Activated CD4-positive, alpha-beta T cell treated with anti-CD3 and anti-CD28 coated beads for 36 hours (primary cell): ENCODE data around the gene SLC19A1. TPM values are rescaled to one million over a fixed set of nuclear protein-coding genes. Genes with fewer than 3 reads are reported as not detected.

Experiments
- ATAC-seq: fragments of 200-7000 bp; cut with Tn5 transposase; one replicate; pipeline ENCODE4 v1.10.0; 2021; ENCODE audit warnings: mild to moderate bottlenecking, moderate library complexity
- CTCF ChIA-PET: fragments of 350-600 bp; sonication (Branson Sonifier 250); formaldehyde crosslinking; loops from one replicate; lab custom pipeline; 2021; ENCODE audit warnings: antibody characterized with exemption; lab: Charles Lee
- POLR2A ChIA-PET: fragments of 350-600 bp; sonication (Branson Sonifier 250); formaldehyde crosslinking; loops from one replicate; lab custom pipeline; 2021; ENCODE audit warnings: antibody characterized with exemption, inconsistent platforms; lab: Charles Lee
- DNase-seq: peaks from one replicate; pipeline ENCODE4 v3.0.0-alpha.2; 2020
- H3K27ac Mint-ChIP-seq: one replicate; pipeline ENCODE4 v1.8.0; 2021; ENCODE audit warnings: mixed read lengths
- H3K27me3 Mint-ChIP-seq: one replicate; pipeline ENCODE4 v1.8.0; 2021; ENCODE audit warnings: mixed read lengths
- H3K36me3 Mint-ChIP-seq: one replicate; pipeline ENCODE4 v1.8.0; 2021; ENCODE audit warnings: low read depth, mixed read lengths
- H3K4me1 Mint-ChIP-seq: one replicate; pipeline ENCODE4 v1.8.0; 2021; ENCODE audit warnings: mixed read lengths
- H3K4me3 Mint-ChIP-seq: one replicate; pipeline ENCODE4 v1.8.0; 2021; ENCODE audit warnings: mild to moderate bottlenecking, moderate library complexity, mixed read lengths
- H3K9me3 Mint-ChIP-seq: one replicate; pipeline ENCODE4 v1.8.0; 2021; ENCODE audit warnings: low read depth, mixed read lengths
- intact Hi-C, 2 experiments: fragments of 100-400 bp; cut with DNase I in 1 of 2; cut with micrococcal nuclease in 1 of 2; formaldehyde crosslinking; loops; one replicate each; pipeline versions ENCODE4 v1.14.2 to v1.15.1; 2022 to 2024; cut with DNase I, micrococcal nuclease
- total RNA-seq, 2 experiments: library from RNA; stranded (reverse); gene quantifications; one replicate each; pipeline ENCODE4 v1.2.3, GENCODE V29; 2021

The SLC19A1 gene
- total RNA-seq, 2 experiments from 2014 or later: 46.1 to 50.0 TPM

DNA sequence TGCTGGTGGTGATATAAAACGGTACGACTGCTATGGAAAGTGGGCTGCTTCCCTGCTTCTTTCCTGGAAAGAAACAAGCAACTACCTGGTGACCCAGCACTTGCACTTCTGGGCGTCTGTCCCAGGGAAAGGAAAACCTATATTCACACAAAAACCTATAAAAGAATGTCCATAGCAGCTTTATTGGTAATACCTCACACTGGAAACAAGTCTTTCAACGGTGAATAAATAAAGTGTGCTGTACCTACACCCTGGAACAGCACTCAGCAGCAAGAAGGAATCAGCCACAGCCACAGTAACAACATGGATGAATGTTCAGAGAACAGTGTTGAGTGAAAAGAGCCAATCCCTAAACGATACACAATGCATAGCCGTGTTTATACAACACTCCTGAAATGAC, 19.9 kb downstream of the SLC19A1 start:
- peaks cover 72% of the 10 kb centered on the region for H3K36me3 Mint-ChIP-seq
- H3K4me1 Mint-ChIP-seq: peaks cover 12% of the 10 kb centered on the region
- H3K9me3 Mint-ChIP-seq: peaks cover 38% of the 10 kb centered on the region
- ChIA-PET CTCF (no interaction called here), POLR2A (no interaction called here)
- no peak overlapping the region for H3K27ac Mint-ChIP-seq
- no peak for ATAC-seq
- intact Hi-C loops: no loop called here
- H3K4me3 Mint-ChIP-seq: no peak overlapping the region
- H3K27me3 Mint-ChIP-seq: no peaks in the 10 kb centered on the region
- no peak for DNase-seq

DNA sequence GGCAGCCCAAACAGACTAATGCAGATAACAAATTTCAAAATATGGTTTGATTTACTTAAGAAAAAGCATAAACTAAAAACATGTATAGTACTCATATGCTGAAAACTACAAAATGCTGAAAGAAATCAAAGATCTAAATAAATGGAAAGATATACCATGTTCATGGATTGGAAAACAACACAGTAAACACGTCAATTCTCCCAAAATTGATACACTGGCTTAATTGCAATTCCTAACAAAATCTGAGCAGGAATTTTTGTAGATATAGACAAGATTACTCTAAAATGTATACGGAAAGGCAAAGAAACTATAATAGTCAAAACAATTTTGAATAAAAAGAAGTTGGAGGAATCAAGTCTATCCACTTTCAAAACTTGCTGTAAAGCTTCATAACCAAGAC, 21.0 kb downstream of the SLC19A1 start:
- intact Hi-C loops: no loop called here
- Mint-ChIP-seq H3K27ac (no peak overlapping the region), H3K9me3 (peaks cover 38% of the 10 kb centered on the region), H3K36me3 (peaks cover 73% of the 10 kb centered on the region), H3K4me3 (no peak overlapping the region), H3K27me3 (no peaks in the 10 kb centered on the region), H3K4me1 (peaks cover 13% of the 10 kb centered on the region)
- ChIA-PET POLR2A (no interaction called here), CTCF (interaction anchor here (0.7 kb wide), 1 partner anchor 308 kb away, joined by 3 read pairs; no protein-coding TSS in a partner anchor)
- no peak for DNase-seq
- no peak for ATAC-seq

DNA sequence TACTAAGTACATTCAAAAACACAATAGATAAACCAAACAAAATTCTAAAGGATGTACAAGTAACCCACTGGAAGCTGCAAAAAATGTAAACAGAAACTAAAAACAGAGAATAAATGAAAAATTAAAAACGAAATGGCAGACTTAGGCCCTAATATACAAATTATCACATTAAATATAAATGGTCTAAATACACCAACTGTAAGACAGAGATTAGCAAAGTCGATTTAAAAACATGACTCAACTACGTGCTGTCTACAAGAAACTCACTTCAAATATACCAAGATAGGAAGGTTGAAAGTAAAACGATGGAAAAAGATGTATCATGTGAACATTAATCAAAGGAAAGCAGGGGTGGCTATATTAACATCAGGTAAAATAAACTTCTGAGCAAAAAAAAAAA, 23.1 kb downstream of the SLC19A1 start:
- Mint-ChIP-seq H3K36me3 (peaks cover 70% of the 10 kb centered on the region), H3K27ac (peak overlapping the region; percentile 42), H3K27me3 (no peaks in the 10 kb centered on the region), H3K4me1 (peaks cover 13% of the 10 kb centered on the region), H3K4me3 (no peak overlapping the region), H3K9me3 (peaks cover 38% of the 10 kb centered on the region)
- DNase-seq: no peak
- ChIA-PET POLR2A (no interaction called here), CTCF (no interaction called here)
- intact Hi-C loops: no loop called here
- ATAC-seq: no peak

DNA sequence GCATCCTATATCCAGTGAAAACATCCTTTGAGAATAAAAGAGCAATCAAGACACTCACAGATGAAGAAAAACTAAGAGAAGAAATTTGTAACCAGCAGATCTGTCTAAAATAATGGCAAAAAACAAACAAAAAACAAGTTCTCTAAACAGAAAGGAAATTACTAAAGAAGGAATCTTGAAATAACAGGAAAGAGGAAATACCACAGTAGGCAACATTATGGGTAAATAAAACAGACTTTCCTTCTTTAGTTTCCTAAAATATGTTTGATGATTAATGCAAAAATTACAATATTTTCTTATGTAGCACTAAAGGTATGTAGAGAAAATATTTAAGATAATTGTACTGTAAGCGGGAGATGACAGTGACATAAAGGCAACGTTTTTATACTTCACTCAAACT, 23.5 kb downstream of the SLC19A1 start:
- H3K27ac Mint-ChIP-seq: peak overlapping the region; percentile 48
- no peak for ATAC-seq
- H3K27me3 Mint-ChIP-seq: no peaks in the 10 kb centered on the region
- DNase-seq: no peak
- ChIA-PET POLR2A (no interaction called here), CTCF (no interaction called here)
- peaks cover 70% of the 10 kb centered on the region for H3K36me3 Mint-ChIP-seq
- peaks cover 13% of the 10 kb centered on the region for H3K4me1 Mint-ChIP-seq
- intact Hi-C loops: no loop called here
- no peak overlapping the region for H3K4me3 Mint-ChIP-seq
- peaks cover 38% of the 10 kb centered on the region for H3K9me3 Mint-ChIP-seq

DNA sequence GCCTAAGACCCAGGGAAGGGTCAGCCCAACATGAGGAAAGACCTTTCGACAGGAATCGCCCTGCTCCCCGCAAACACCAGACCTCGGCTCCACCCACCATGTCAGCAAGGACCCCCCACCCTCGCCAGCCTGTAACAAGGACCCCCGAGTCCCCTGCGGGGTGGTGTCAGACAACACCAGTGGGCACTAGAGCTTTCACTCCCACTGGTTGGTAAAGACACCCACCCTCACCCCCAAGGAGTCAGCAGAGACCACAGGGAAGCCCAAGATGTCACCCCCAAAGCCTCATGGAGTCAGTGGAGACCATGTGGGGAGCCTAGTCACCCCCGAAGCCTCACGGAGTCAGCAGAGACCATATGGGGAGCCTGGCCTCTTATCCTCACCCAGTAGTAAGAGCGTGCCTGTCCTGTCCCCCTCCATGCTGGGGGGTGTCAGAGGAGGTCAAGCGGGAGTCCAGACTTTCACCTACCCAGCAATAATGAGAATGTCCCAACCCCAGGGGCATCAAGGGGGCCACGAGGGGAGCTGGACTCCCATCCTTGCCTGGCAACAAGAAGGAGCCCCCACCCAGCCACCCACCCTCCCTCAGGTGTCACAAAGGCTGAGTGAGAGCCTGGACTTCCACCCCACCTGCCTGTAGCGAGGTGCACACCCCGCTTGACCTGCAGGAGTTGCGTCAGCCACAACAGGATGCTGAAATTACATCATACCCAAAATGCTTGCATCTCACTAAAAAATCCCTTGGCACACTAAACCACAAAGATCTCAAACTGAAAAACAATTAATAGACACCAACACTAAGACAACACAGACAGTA, 24.8 kb downstream of the SLC19A1 start:
- CTCF ChIA-PET: no interaction called here
- Mint-ChIP-seq H3K4me3 (peak overlapping the region; percentile 20), H3K9me3 (peaks cover 36% of the 10 kb centered on the region), H3K4me1 (peaks cover 13% of the 10 kb centered on the region), H3K36me3 (peaks cover 58% of the 10 kb centered on the region), H3K27me3 (no peaks in the 10 kb centered on the region), H3K27ac (peak overlapping the region; percentile 91)
- peak; percentile 39 for DNase-seq
- peak; percentile 67 for ATAC-seq
- POLR2A ChIA-PET: no interaction called here
- intact Hi-C loops: no loop called here

DNA sequence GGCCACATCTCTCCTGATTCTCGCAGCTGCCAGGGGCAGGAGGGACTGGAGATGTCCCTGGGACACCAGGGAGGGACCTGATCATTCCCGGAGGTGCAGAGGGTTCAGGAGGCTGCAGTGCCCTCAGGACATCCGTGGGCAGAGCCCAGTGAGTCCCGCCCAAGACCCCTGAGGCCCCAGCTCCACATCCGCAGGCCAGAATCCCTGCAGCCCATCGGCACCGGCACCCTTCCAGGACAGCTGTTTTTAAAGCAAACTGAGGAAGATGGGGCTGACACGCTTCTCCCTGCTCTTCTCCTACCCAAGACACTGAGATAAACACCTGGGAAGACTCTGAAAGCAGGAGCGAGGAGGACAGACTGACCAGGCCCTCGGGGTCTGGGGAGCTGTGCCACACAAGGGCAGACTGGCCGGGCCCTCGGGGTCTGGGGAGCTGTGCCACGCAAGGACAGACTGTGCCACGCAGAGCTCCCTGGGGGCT, 25.5 kb downstream of the SLC19A1 start:
- peaks cover 51% of the 10 kb centered on the region for H3K36me3 Mint-ChIP-seq

DNA sequence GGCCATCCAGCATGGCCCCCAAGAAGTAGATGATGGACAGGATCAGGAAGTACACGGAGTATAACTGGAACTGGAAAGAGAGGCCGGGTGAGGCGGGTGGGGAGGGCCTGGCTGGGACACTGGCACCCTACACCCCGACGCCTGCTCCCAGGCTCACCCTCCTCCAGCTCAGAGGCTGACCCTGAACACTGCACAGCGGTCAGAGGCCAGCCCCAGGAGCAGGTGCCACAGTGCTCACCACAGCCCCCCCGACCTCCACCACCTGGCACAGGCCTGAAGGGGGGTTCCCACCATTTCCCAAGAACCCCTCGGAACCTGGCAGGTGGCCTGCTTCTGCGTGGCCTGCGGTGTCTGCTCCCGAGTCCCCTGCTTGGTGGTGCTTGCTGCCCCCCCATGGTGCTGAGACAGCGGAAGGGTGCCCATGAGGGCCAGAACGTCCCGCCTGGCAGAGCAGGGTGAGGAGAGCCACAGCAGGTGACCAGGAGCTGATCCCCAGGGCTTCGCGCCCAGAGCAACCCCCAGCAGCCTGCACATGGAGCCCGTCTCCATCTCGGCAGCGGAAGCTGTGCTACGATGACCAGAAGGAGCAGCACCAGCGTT, 26.1 kb downstream of the SLC19A1 start:
- H3K36me3 Mint-ChIP-seq: peaks cover 45% of the 10 kb centered on the region
- H3K9me3 Mint-ChIP-seq: peaks cover 26% of the 10 kb centered on the region
- no peaks in the 10 kb centered on the region for H3K27me3 Mint-ChIP-seq
- intact Hi-C loops: no loop called here
- peaks cover 13% of the 10 kb centered on the region for H3K4me1 Mint-ChIP-seq
- ChIA-PET POLR2A (no interaction called here), CTCF (no interaction called here)
- no peak for ATAC-seq
- no peak for DNase-seq
- no peak overlapping the region for H3K27ac Mint-ChIP-seq
- no peak overlapping the region for H3K4me3 Mint-ChIP-seq

More for the DNA sequence above, 25.5 kb downstream of the SLC19A1 start:
- DNase-seq (no peak), ATAC-seq (no peak)
- Mint-ChIP-seq H3K4me3 (no peak overlapping the region), H3K27ac (peak overlapping the region; percentile 91), H3K9me3 (peaks cover 31% of the 10 kb centered on the region), H3K4me1 (peaks cover 13% of the 10 kb centered on the region), H3K27me3 (no peaks in the 10 kb centered on the region)
- intact Hi-C loops: no loop called here
- ChIA-PET POLR2A (no interaction called here), CTCF (no interaction called here)

DNA sequence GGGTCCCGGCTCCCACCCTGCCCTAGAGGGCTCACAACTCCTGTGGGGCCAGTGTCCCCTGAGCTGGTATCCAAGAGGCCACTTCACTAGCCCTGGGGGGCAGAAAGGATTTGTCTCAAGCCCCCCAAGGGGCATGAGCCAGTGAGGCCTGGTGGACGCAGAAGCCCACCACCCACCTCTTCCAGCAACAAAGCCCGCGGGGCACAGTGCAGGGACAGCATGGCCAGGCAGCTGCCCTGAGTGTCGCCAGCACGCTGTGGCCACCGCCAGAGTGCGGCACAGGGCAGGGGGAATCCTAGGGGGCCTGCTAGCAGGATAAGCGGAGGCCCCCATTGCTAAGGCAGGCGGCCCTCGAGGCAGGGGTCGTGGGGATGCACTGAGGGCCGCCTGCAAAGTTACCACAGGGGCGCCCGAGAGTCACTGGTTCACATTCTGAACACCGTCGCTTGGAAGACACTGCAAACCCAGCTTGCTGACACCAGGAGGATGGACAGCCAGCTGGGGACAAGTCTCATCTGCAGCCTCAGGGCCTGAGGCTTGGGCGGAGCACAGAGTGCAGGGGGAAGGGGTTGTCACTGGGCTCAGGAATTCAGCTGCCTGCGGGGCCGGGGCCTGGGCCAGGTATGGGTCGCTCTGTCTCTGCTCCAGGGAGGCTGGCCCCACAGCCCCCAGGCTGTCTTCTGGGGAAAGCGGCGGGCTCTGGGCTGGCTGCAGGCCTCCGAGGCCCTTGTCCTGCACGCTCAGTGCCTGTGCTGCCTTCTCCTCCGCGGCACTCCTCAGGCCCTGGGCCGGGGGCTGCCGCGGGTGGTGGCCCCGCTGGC, 26.8 kb downstream of the SLC19A1 start:
- no peak overlapping the region for H3K4me3 Mint-ChIP-seq
- CTCF ChIA-PET: no interaction called here
- peaks cover 13% of the 10 kb centered on the region for H3K4me1 Mint-ChIP-seq
- H3K27me3 Mint-ChIP-seq: no peaks in the 10 kb centered on the region
- intact Hi-C loops: no loop called here
- peaks cover 38% of the 10 kb centered on the region for H3K36me3 Mint-ChIP-seq
- POLR2A ChIA-PET: no interaction called here
- ATAC-seq (no peak), DNase-seq (no peak)
- no peak overlapping the region for H3K27ac Mint-ChIP-seq
- H3K9me3 Mint-ChIP-seq: peaks cover 25% of the 10 kb centered on the region

DNA sequence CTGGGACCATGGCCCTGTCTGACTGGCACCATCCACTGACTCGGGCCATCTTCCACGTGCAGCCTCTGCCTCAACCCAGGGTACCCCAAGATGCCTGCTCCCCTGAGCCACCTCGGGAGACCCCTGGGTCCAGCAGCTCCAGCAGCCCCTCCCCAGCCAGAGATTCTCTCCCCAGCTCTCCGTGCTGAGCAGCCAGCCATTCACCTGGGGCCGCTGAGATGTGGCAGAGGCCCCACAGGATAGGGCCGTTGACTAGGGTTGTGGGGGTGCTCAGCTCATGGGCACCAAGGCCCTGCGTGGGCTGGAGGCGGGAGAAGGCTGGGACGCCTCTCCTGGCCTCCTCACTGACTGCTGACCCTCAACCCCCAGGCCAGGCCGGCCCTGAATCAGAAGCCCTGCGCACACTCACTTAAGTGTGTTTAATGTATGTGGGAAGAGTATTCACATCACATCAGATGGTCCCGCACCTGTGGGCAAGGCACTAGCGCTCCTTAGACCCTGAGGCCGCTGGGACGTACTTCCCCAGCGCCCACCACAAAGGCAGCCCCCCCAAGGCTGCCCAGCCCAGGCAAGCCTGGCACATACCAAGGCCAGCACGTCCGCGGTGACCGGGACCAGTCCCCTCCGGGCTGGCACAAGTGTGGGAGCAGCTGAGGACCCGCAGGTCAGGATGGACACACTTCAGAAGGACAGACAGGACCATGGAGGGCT, 27.8 kb downstream of the SLC19A1 start:
- Mint-ChIP-seq H3K27ac (no peak overlapping the region), H3K27me3 (no peaks in the 10 kb centered on the region), H3K4me3 (no peak overlapping the region), H3K9me3 (peaks cover 17% of the 10 kb centered on the region), H3K4me1 (peaks cover 13% of the 10 kb centered on the region), H3K36me3 (peaks cover 28% of the 10 kb centered on the region)
- ATAC-seq (no peak), DNase-seq (no peak)
- CTCF ChIA-PET: no interaction called here
- intact Hi-C loops: no loop called here
- POLR2A ChIA-PET: no interaction called here

DNA sequence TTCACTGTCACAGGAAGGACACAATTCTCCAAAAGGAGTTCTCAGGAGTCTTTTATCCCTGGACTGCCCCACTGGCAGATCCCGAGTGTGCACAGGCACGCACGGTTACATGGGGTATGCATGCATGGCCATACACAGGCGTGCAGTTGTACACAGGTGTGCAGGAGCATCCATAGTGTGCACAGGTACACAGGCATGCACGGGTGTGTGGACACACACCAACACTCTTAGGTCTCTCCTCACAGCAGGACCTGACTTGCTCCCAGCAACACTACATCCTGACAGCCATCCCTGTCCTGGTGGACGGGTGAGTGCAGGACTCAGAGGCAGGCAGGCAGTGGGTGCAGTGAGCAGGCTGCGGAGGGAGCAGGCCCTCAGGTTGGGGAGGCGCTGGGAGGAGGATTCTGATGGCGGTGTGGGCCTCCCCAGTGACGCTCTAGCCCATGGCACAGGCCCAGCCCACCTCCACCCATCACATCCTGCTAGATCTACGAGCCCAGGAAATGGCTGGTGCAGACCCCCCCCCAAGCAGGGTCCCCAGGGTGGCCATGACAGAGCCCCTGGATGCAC, 28.4 kb downstream of the SLC19A1 start:
- no peak overlapping the region for H3K27ac Mint-ChIP-seq
- ATAC-seq (no peak), DNase-seq (no peak)
- peaks cover 22% of the 10 kb centered on the region for H3K36me3 Mint-ChIP-seq
- peaks cover 11% of the 10 kb centered on the region for H3K9me3 Mint-ChIP-seq
- intact Hi-C loops: no loop called here
- ChIA-PET POLR2A (no interaction called here), CTCF (no interaction called here)
- peaks cover 13% of the 10 kb centered on the region for H3K4me1 Mint-ChIP-seq
- H3K27me3 Mint-ChIP-seq: no peaks in the 10 kb centered on the region
- H3K4me3 Mint-ChIP-seq: no peak overlapping the region
